Measurements from ENCODE around the gene GLYATL1.

The GLYATL1 gene

DNA sequence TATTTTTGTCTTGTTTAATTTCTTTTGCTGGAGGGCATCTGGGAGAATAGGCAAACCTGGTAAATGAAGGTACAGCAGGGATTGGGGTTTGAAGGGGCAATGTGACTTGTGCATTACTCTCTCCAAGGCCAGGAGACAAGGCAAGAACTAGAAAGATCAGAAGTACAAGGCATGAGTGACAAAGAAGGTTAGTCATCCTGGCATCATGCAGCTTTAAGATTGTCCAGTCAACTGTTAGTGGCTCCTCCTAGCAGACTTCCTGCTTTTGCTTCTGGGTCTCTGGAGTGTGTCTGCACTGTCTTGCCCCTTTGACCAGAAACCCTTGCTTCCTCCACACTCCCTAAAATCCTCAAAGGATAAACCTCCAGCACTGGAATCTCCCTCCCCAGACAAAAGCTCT lies 27.2 kb upstream of the GLYATL1 start:
- no peak overlapping the region for H3K4me2 ChIP-seq (ENCODE audit: insufficient read depth, low read length, poor library complexity, severe bottlenecking)
- H4K8ac ChIP-seq (ENCODE audit: low read depth, low read length): no peak overlapping the region
- no peak overlapping the region for H3K4ac ChIP-seq (ENCODE audit: low read length)
- peaks cover 5 to 8% of the 10 kb centered on the region in 2 donors for H3K9me3 ChIP-seq (replicated peaks in 1 of 2; ENCODE audit: control insufficient read depth in 2 of 2, insufficient read depth in 1 of 2, low read depth in 1 of 2, low read length in 2 of 2)
- H2BK12ac ChIP-seq (ENCODE audit: low read length): no peak overlapping the region
- no peak overlapping the region for H3K4me3 ChIP-seq (ENCODE audit: low read length in 2 of 2)
- H2BK5ac ChIP-seq (ENCODE audit: low read length): no peak overlapping the region
- no peak overlapping the region for H3K27ac ChIP-seq (replicated peaks; ENCODE audit: low read length)
- no peaks in the 10 kb centered on the region for H3K79me1 ChIP-seq (ENCODE audit: low read depth, low read length)
- H3K9ac ChIP-seq (ENCODE audit: low read depth, low read length, poor library complexity): no peak overlapping the region
- no peak overlapping the region for H2BK15ac ChIP-seq (ENCODE audit: low read length)
- H3K4me1 ChIP-seq (ENCODE audit: control insufficient read depth in 2 of 2, insufficient read depth in 1 of 2, low read depth in 1 of 2, low read length in 2 of 2): no peaks in the 10 kb centered on the region
- no peak overlapping the region for H3K23ac ChIP-seq (ENCODE audit: low read depth, low read length, poor library complexity)
- H4K91ac ChIP-seq (ENCODE audit: low read depth, low read length, poor library complexity): no peak overlapping the region
- no peaks in the 10 kb centered on the region for H3K36me3 ChIP-seq (replicated peaks in 1 of 2; ENCODE audit: control insufficient read depth in 2 of 2, insufficient read depth in 2 of 2, low read length in 2 of 2)
- H2AK5ac ChIP-seq (ENCODE audit: low read depth, low read length): no peak overlapping the region
- no peaks in the 10 kb centered on the region for H3K27me3 ChIP-seq (ENCODE audit: control insufficient read depth in 3 of 3, insufficient read depth in 3 of 3, low read depth in 1 of 3, low read length in 3 of 3)
- no peak overlapping the region for H2AFZ ChIP-seq (ENCODE audit: low read length)
- no peak overlapping the region for H3K14ac ChIP-seq (ENCODE audit: low read length)
- no peak overlapping the region for H2BK120ac ChIP-seq (ENCODE audit: low read depth, low read length)
- no peak for DNase-seq (ENCODE audit: low spot score)
- no peak overlapping the region for H3K18ac ChIP-seq (ENCODE audit: low read length)

- Histone ChIP-seq H3K4me2 (ENCODE audit: insufficient read depth, low read length, poor library complexity, severe bottlenecking) (no peak overlapping the region), H3K27ac (replicated peaks; ENCODE audit: low read length) (no peak overlapping the region), H3K79me1 (ENCODE audit: low read depth, low read length) (no peaks in the 10 kb centered on the region), H3K23ac (ENCODE audit: low read depth, low read length, poor library complexity) (no peak overlapping the region), H2BK12ac (ENCODE audit: low read length) (no peak overlapping the region), H3K18ac (ENCODE audit: low read length) (no peak overlapping the region), H3K9ac (ENCODE audit: low read depth, low read length, poor library complexity) (no peak overlapping the region), H4K91ac (ENCODE audit: low read depth, low read length, poor library complexity) (no peak overlapping the region), H2BK5ac (ENCODE audit: low read length) (no peak overlapping the region), H4K8ac (ENCODE audit: low read depth, low read length) (no peak overlapping the region), H3K4me1 (ENCODE audit: control insufficient read depth in 2 of 2, insufficient read depth in 1 of 2, low read depth in 1 of 2, low read length in 2 of 2) (no peaks in the 10 kb centered on the region), H3K9me3 (replicated peaks in 1 of 2; ENCODE audit: control insufficient read depth in 2 of 2, insufficient read depth in 1 of 2, low read depth in 1 of 2, low read length in 2 of 2) (peaks cover 5 to 13% of the 10 kb centered on the region in 2 donors), H2BK15ac (ENCODE audit: low read length) (no peak overlapping the region), H3K27me3 (ENCODE audit: control insufficient read depth in 3 of 3, insufficient read depth in 3 of 3, low read depth in 1 of 3, low read length in 3 of 3) (no peaks in the 10 kb centered on the region), H2BK120ac (ENCODE audit: low read depth, low read length) (no peak overlapping the region), H3K14ac (ENCODE audit: low read length) (no peak overlapping the region), H3K4me3 (ENCODE audit: low read length in 2 of 2) (no peak overlapping the region), H2AFZ (ENCODE audit: low read length) (no peak overlapping the region), H3K36me3 (replicated peaks in 1 of 2; ENCODE audit: control insufficient read depth in 2 of 2, insufficient read depth in 2 of 2, low read length in 2 of 2) (no peaks in the 10 kb centered on the region), H3K4ac (ENCODE audit: low read length) (no peak overlapping the region), H2AK5ac (ENCODE audit: low read depth, low read length) (no peak overlapping the region)
- no peak for DNase-seq (ENCODE audit: low spot score)
These were observed 25.6 kb upstream of the GLYATL1 start for GRCh38 chr11:58913685-58914084.

DNA sequence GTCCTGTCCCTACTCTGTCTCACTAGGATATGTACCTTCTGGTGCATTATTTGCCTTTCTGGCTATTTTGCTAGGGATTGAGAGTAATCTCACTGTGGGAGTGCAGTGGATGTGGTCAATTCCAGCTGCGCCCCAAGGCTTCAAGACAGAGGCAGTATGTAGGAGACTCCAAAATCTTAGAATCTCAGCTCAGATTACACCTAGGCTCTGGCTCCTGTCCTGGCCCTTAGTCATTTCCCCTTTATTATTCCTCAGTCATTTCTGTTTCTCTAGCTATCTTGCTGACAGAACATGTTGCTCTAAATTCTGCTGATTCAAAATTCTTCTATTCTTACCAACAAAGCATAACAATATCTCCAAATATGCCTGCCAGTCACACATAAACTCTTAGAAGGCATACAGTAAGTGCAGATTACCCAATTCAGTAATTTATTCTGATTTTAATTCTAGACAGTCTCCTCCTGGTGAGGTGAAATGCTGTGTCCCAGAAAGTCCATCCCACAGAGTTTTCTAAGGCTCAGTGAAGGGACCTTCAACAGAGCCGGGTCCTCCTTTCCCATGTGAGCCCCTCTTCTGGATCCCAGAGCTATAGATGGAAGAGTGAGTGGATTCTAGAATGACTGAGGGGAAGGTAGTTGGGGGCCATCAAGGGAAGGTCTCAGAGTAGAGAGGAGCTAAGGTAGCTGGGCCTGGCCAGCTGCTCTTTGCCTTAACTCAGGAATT lies 24.3 kb upstream of the GLYATL1 start:
- no peak overlapping the region for H3K4ac ChIP-seq (ENCODE audit: low read length)
- DNase-seq (ENCODE audit: low spot score): no peak
- no peaks in the 10 kb centered on the region for H3K27me3 ChIP-seq (ENCODE audit: control insufficient read depth in 3 of 3, insufficient read depth in 3 of 3, low read depth in 1 of 3, low read length in 3 of 3)
- no peaks in the 10 kb centered on the region for H3K79me1 ChIP-seq (ENCODE audit: low read depth, low read length)
- H2BK5ac ChIP-seq (ENCODE audit: low read length): no peak overlapping the region
- H3K23ac ChIP-seq (ENCODE audit: low read depth, low read length, poor library complexity): no peak overlapping the region
- no peak overlapping the region for H2BK15ac ChIP-seq (ENCODE audit: low read length)
- no peak overlapping the region for H3K18ac ChIP-seq (ENCODE audit: low read length)
- H4K8ac ChIP-seq (ENCODE audit: low read depth, low read length): no peak overlapping the region
- no peak overlapping the region for H3K14ac ChIP-seq (ENCODE audit: low read length)
- H2BK120ac ChIP-seq (ENCODE audit: low read depth, low read length): no peak overlapping the region
- H3K9ac ChIP-seq (ENCODE audit: low read depth, low read length, poor library complexity): no peak overlapping the region
- no peaks in the 10 kb centered on the region for H3K4me1 ChIP-seq (ENCODE audit: control insufficient read depth in 2 of 2, insufficient read depth in 1 of 2, low read depth in 1 of 2, low read length in 2 of 2)
- no peak overlapping the region for H2AFZ ChIP-seq (ENCODE audit: low read length)
- H4K91ac ChIP-seq (ENCODE audit: low read depth, low read length, poor library complexity): no peak overlapping the region
- H3K27ac ChIP-seq (replicated peaks; ENCODE audit: low read length): no peak overlapping the region
- no peak overlapping the region for H2BK12ac ChIP-seq (ENCODE audit: low read length)
- no peak overlapping the region for H3K4me3 ChIP-seq (ENCODE audit: low read length in 2 of 2)
- H2AK5ac ChIP-seq (ENCODE audit: low read depth, low read length): no peak overlapping the region
- H3K9me3 ChIP-seq (replicated peaks in 1 of 2; ENCODE audit: control insufficient read depth in 2 of 2, insufficient read depth in 1 of 2, low read depth in 1 of 2, low read length in 2 of 2): peaks cover 5 to 13% of the 10 kb centered on the region in 2 donors
- H3K36me3 ChIP-seq (replicated peaks in 1 of 2; ENCODE audit: control insufficient read depth in 2 of 2, insufficient read depth in 2 of 2, low read length in 2 of 2): no peaks in the 10 kb centered on the region
- no peak overlapping the region for H3K4me2 ChIP-seq (ENCODE audit: insufficient read depth, low read length, poor library complexity, severe bottlenecking)
- no CpG with 5 or more reads among the region's 2 CpGs for WGBS, 2 donors (ENCODE audit: extremely low coverage in 2 of 2, insufficient read length in 2 of 2, insufficient replicate concordance in 1 of 2)

DNA sequence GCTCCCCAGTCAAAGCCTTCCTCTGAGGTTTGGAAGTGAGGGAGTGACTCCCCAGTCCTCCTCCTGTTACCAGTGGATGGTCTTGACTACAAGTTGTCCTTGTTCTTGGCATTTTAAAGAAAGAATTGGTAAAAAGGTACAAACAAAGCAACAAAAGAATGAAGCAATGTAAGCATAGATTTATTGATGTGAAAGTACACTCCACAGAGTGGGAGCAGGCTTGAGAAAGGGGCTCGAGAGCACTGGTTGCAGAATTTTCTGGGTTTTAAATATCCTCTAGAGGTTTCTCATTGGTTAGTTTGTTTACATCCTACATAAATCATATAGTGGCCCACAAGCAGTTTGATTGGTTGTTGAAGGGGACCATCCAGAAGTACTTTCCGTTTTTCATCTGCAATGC lies 22.7 kb upstream of the GLYATL1 start:
- Histone ChIP-seq H2BK12ac (ENCODE audit: low read length) (no peak overlapping the region), H4K91ac (ENCODE audit: low read depth, low read length, poor library complexity) (no peak overlapping the region), H2AFZ (ENCODE audit: low read length) (no peak overlapping the region), H3K23ac (ENCODE audit: low read depth, low read length, poor library complexity) (no peak overlapping the region), H3K4me2 (ENCODE audit: insufficient read depth, low read length, poor library complexity, severe bottlenecking) (no peak overlapping the region), H3K9me3 (replicated peaks in 1 of 2; ENCODE audit: control insufficient read depth in 2 of 2, insufficient read depth in 1 of 2, low read depth in 1 of 2, low read length in 2 of 2) (peaks cover 5 to 13% of the 10 kb centered on the region in 2 donors), H3K27ac (replicated peaks; ENCODE audit: low read length) (no peak overlapping the region), H3K79me1 (ENCODE audit: low read depth, low read length) (no peaks in the 10 kb centered on the region), H2AK5ac (ENCODE audit: low read depth, low read length) (no peak overlapping the region), H2BK5ac (ENCODE audit: low read length) (no peak overlapping the region), H3K4ac (ENCODE audit: low read length) (no peak overlapping the region), H3K14ac (ENCODE audit: low read length) (no peak overlapping the region), H2BK15ac (ENCODE audit: low read length) (no peak overlapping the region), H3K4me1 (ENCODE audit: control insufficient read depth in 2 of 2, insufficient read depth in 1 of 2, low read depth in 1 of 2, low read length in 2 of 2) (no peaks in the 10 kb centered on the region), H3K18ac (ENCODE audit: low read length) (no peak overlapping the region), H3K27me3 (ENCODE audit: control insufficient read depth in 3 of 3, insufficient read depth in 3 of 3, low read depth in 1 of 3, low read length in 3 of 3) (no peaks in the 10 kb centered on the region), H2BK120ac (ENCODE audit: low read depth, low read length) (no peak overlapping the region), H4K8ac (ENCODE audit: low read depth, low read length) (no peak overlapping the region), H3K9ac (ENCODE audit: low read depth, low read length, poor library complexity) (no peak overlapping the region), H3K4me3 (ENCODE audit: low read length in 2 of 2) (no peak overlapping the region), H3K36me3 (replicated peaks in 1 of 2; ENCODE audit: control insufficient read depth in 2 of 2, insufficient read depth in 2 of 2, low read length in 2 of 2) (no peaks in the 10 kb centered on the region)
- no CpG with 5 or more reads among the region's 2 CpGs for WGBS, 2 donors (ENCODE audit: extremely low coverage in 2 of 2, insufficient read length in 2 of 2, insufficient replicate concordance in 1 of 2)
- DNase-seq (ENCODE audit: low spot score): no peak

Measured in neuronal stem cell (in vitro differentiated cells).